ENCODE results near the gene ARHGAP27. TPM values are rescaled to one million over a fixed set of nuclear protein-coding genes. Genes with fewer than 3 reads are reported as not detected.
A peak's percentile ranks its signal among the peaks of the same experiment; 100 is the strongest.

Gene ARHGAP27
- total and polyA plus RNA-seq, 2 of the 13 experiments (the other 11 are each of a cell fraction or from before 2014, with no cell fraction given) = 15.5 to 18.9 TPM

- no peak; the same call in 1 of the 2 replicates for TF ChIP-seq RNF219 (CRISPR knock-in tag; IDR thresholded peaks at IDR 0.05)
- TF ChIP-seq MYNN (CRISPR knock-in tag; IDR thresholded peaks at IDR 0.05; ENCODE audit: low read depth) = no peak
- TF ChIP-seq KLF15 (CRISPR knock-in tag; IDR thresholded peaks at IDR 0.05; ENCODE audit: borderline replicate concordance) = no peak; the same call in 1 of the 2 replicates
- TF ChIP-seq ZNF567 (CRISPR knock-in tag; IDR thresholded peaks at IDR 0.05; ENCODE audit: borderline replicate concordance) = peak; percentile 59; the same call in 1 of the 2 replicates
- no peak for TF ChIP-seq DMTF1 (CRISPR knock-in tag; IDR thresholded peaks at IDR 0.05)
- TF ChIP-seq HNF1B (CRISPR knock-in tag; IDR thresholded peaks at IDR 0.05) = peak; percentile 58; the same call in 1 of the 2 replicates
- 0 out of 2 replicates have a peak, but pooled peaks have one; percentile 16 for TF ChIP-seq TGIF2 (CRISPR knock-in tag; IDR thresholded peaks at IDR 0.05)
- TF ChIP-seq NKX3-1 (CRISPR knock-in tag; IDR thresholded peaks at IDR 0.05) = no peak
- no peak for TF ChIP-seq SNAPC5 (CRISPR knock-in tag; IDR thresholded peaks at IDR 0.05; ENCODE audit: borderline replicate concordance)
- TF ChIP-seq SMAD3 (CRISPR knock-in tag; IDR thresholded peaks at IDR 0.05) = peak; percentile 62; the same call in 1 of the 2 replicates
- TF ChIP-seq KAT8 (CRISPR knock-in tag; IDR thresholded peaks at IDR 0.05) = peak; percentile 60
- TF ChIP-seq NR2F2 (IDR thresholded peaks at IDR 0.05; ENCODE audit: borderline replicate concordance, low read depth) = no peak; the same call in 1 of the 2 replicates
- no peak for TF ChIP-seq CHD2 (IDR thresholded peaks at IDR 0.05; ENCODE audit: low read depth, low read length)
- peak; percentile 43; the same call in 1 of the 2 replicates for TF ChIP-seq NCOA2 (CRISPR knock-in tag; IDR thresholded peaks at IDR 0.05)
- peak; percentile 26; the same call in 1 of the 2 replicates for TF ChIP-seq GFI1 (CRISPR knock-in tag; IDR thresholded peaks at IDR 0.05; ENCODE audit: borderline replicate concordance)
- no peak for TF ChIP-seq BATF2 (CRISPR knock-in tag; IDR thresholded peaks at IDR 0.05)
- no peak for TF ChIP-seq ZFP36L1 (CRISPR knock-in tag; IDR thresholded peaks at IDR 0.05)
- no peak for TF ChIP-seq TCF7L2 (IDR thresholded peaks at IDR 0.05; ENCODE audit: low read depth, low read length)
- peak; percentile 71 for TF ChIP-seq STAG1 (CRISPR knock-in tag; IDR thresholded peaks at IDR 0.05)
- no peak for TF ChIP-seq NCOA5 (CRISPR knock-in tag; IDR thresholded peaks at IDR 0.05)
- TF ChIP-seq FOXA1 (IDR thresholded peaks at IDR 0.05) = no peak
- TF ChIP-seq FOXA1 (CRISPR knock-in tag; IDR thresholded peaks at IDR 0.05) = no peak; the same call in 1 of the 2 replicates
- TF ChIP-seq ZNF24 (IDR thresholded peaks at IDR 0.05) = no peak
- peak; percentile 53; the same call in 1 of the 2 replicates for TF ChIP-seq AKAP8 (CRISPR knock-in tag; IDR thresholded peaks at IDR 0.05)
These were observed 7.3 kb downstream of the ARHGAP27 start (continued) for GRCh38 chr17:45425125-45425983.

All from HepG2 (cell line).